Measurements from ENCODE around the gene TMEM175.

- no peak for TF ChIP-seq CTCF (conservative IDR thresholded peaks at IDR 0.05; ENCODE audit: low read depth, low read length)
- no peak for TF ChIP-seq RFX5 (IDR thresholded peaks at IDR 0.05; ENCODE audit: low read depth, low read length)
- TF ChIP-seq POLR2A (IDR thresholded peaks at IDR 0.05; ENCODE audit: low read depth, low read length), result no peak
- TF ChIP-seq MAFK (IDR thresholded peaks at IDR 0.05; ENCODE audit: low read depth, low read length), result no peak
- TF ChIP-seq RAD21 (IDR thresholded peaks at IDR 0.05; ENCODE audit: low read length), result no peak
- no peak for TF ChIP-seq MAZ (IDR thresholded peaks at IDR 0.05; ENCODE audit: borderline replicate concordance, low read depth, low read length)
- no peak for TF ChIP-seq NFE2L2 (IDR thresholded peaks at IDR 0.05; ENCODE audit: low read depth, low read length)
- TF ChIP-seq FOS (IDR thresholded peaks at IDR 0.05; ENCODE audit: low read depth, low read length), result no peak
- TF ChIP-seq MXI1 (IDR thresholded peaks at IDR 0.05; ENCODE audit: borderline replicate concordance, low read depth, low read length), result no peak
- TF ChIP-seq BHLHE40 (IDR thresholded peaks at IDR 0.05; ENCODE audit: low read depth, low read length), result no peak
- TF ChIP-seq SMC3 (IDR thresholded peaks at IDR 0.05; ENCODE audit: low read depth, low read length), result no peak
These were observed 18.9 kb downstream of the TMEM175 start for GRCh38 chr4:951186-951585.
